ENCODE measurements around the gene MSH2. TPM values are rescaled to one million over a fixed set of nuclear protein-coding genes. Genes with fewer than 3 reads are reported as not detected.

The MSH2 gene
- total and polyA plus RNA-seq, 2 of the 13 experiments (the other 11 are each of a cell fraction or from before 2014, with no cell fraction given) = 19.9 to 76.3 TPM

- BruUV-seq (replicated peaks) = no TSS peak
- no peaks in the 10 kb centered on the region; a peak in 1 of 5 replicates for H3K27me3 ChIP-seq (ENCODE audit: control insufficient read depth in 1 of 2, insufficient read depth in 2 of 2, low read length in 2 of 2)
- H3K27ac ChIP-seq (ENCODE audit: extremely low read length, insufficient read depth, low read length) = no peak overlapping the region
- intact Hi-C loops (cut with micrococcal nuclease; ENCODE audit: unreplicated experiment) (no loop called here), in situ Hi-C loops (cut with HindIII; ENCODE audit: extremely low pct_ligation_motif_present, low pct_unique_long_range_greater_than_20kb) (no loop called here)
- DNase-seq (ENCODE audit: low spot score) (no peak), FAIRE-seq (no peak), ATAC-seq (no peak)
- no peaks in the 10 kb centered on the region for H4K20me1 ChIP-seq (ENCODE audit: insufficient read depth, low read length)
- no peak overlapping the region for H3K4me2 ChIP-seq (ENCODE audit: low read depth, low read length)
- no peaks in the 10 kb centered on the region for H3K79me2 ChIP-seq (ENCODE audit: insufficient read depth, low read length)
- no peak for TF ChIP-seq ZBTB42 (CRISPR knock-in tag; IDR thresholded peaks at IDR 0.05)
- no peak for TF ChIP-seq ZBTB44 (CRISPR knock-in tag; IDR thresholded peaks at IDR 0.05)
- no peak for TF ChIP-seq GMEB1 (CRISPR knock-in tag; IDR thresholded peaks at IDR 0.05; ENCODE audit: borderline replicate concordance)
- TF ChIP-seq HMG20A (CRISPR knock-in tag; IDR thresholded peaks at IDR 0.05; ENCODE audit: borderline replicate concordance) = no peak
- no peak for TF ChIP-seq NCOA1 (CRISPR knock-in tag; IDR thresholded peaks at IDR 0.05)
- no peak for TF ChIP-seq ZNF839 (CRISPR knock-in tag; IDR thresholded peaks at IDR 0.05; ENCODE audit: borderline replicate concordance)
- TF ChIP-seq RBFOX2 (IDR thresholded peaks at IDR 0.05; ENCODE audit: low read depth, low read length) = no peak
- no peak for TF ChIP-seq NFAT5 (CRISPR knock-in tag; IDR thresholded peaks at IDR 0.05)
- no peak for TF ChIP-seq TEF (CRISPR knock-in tag; IDR thresholded peaks at IDR 0.05)
- no peak for TF ChIP-seq TAF1 (CRISPR knock-in tag; IDR thresholded peaks at IDR 0.05)
- no peak for TF ChIP-seq ZNF777 (CRISPR knock-in tag; IDR thresholded peaks at IDR 0.05)
- no peak for TF ChIP-seq RELA (CRISPR knock-in tag; IDR thresholded peaks at IDR 0.05)
- 47% methylated on average over 4 of the region's 4 CpGs for WGBS (ENCODE audit: low lambda C conversion rate)
- no peaks in the 10 kb centered on the region for H3K4me1 ChIP-seq (ENCODE audit: insufficient read depth, low read length)
- peaks cover 6% of the 10 kb centered on the region for H3K9me3 ChIP-seq (ENCODE audit: low read length)
- no peak overlapping the region for H3K9ac ChIP-seq (ENCODE audit: insufficient read depth, low read depth, low read length)
- H2AFZ ChIP-seq (ENCODE audit: low read length) = no peak overlapping the region
- H3K36me3 ChIP-seq (replicated peaks in 1 of 2; ENCODE audit: control insufficient read depth in 1 of 2, insufficient read depth in 2 of 2, low read length in 2 of 2) = no peaks in the 10 kb centered on the region
- CTCF ChIA-PET (ENCODE audit: low intra/inter-chr PET ratio, low total read pairs) = no interaction called here
- POLR2A ChIA-PET = no interaction called here
- H3K4me3 ChIP-seq (replicated peaks in 1 of 3; ENCODE audit: insufficient read depth in 1 of 3, low read depth in 2 of 3, low read length in 3 of 3) = no peak overlapping the region
Measured at GRCh38 chr2:47508080-47508479, 105.1 kb downstream of the MSH2 start.
